Measurements from ENCODE around the gene DCDC2C. TPM values are rescaled to one million over a fixed set of nuclear protein-coding genes. Genes with fewer than 3 reads are reported as not detected.
A peak's percentile ranks its signal among the peaks of the same experiment; 100 is the strongest.

Gene DCDC2C
- total RNA-seq, 1 experiment from 2014 or later = not detected

DNA sequence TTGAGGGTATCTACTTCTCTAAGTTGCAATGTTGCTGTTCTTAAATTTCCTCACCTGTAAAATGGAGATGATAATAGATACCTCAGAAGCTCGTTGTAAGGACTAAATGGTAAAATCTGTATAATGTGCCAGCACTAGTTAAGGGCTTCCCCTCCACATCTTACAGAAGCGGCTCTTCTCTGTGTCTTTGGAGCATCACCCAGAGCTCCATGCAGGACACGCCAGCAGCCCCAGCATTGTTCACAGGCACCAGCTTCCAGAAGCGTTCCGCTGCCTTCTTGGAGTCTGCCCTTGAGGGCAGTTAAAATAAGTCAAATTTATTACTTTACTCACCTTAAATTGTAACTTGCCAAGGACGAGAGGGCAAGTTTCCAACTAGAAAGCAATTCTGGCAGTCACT lies 5.8 kb downstream of the DCDC2C start:
- Mint-ChIP-seq H3K27me3 (ENCODE audit: insufficient read depth, unreplicated experiment) (no peaks in the 10 kb centered on the region), H3K27ac (ENCODE audit: low read depth, unreplicated experiment) (no peak overlapping the region), H3K9me3 (ENCODE audit: unreplicated experiment) (no peaks in the 10 kb centered on the region), H3K4me1 (ENCODE audit: insufficient read depth, unreplicated experiment) (peaks cover 19% of the 10 kb centered on the region), H3K36me3 (ENCODE audit: insufficient read depth, unreplicated experiment) (no peaks in the 10 kb centered on the region), H3K4me3 (ENCODE audit: unreplicated experiment) (no peak overlapping the region)
- no peak for DNase-seq (ENCODE audit: unreplicated experiment)
- CTCF ChIA-PET = interaction anchor here (1.3 kb wide), 1 partner anchor 16 kb away, joined by 3 read pairs; no protein-coding TSS in a partner anchor
- TF ChIP-seq, protein P1, sequence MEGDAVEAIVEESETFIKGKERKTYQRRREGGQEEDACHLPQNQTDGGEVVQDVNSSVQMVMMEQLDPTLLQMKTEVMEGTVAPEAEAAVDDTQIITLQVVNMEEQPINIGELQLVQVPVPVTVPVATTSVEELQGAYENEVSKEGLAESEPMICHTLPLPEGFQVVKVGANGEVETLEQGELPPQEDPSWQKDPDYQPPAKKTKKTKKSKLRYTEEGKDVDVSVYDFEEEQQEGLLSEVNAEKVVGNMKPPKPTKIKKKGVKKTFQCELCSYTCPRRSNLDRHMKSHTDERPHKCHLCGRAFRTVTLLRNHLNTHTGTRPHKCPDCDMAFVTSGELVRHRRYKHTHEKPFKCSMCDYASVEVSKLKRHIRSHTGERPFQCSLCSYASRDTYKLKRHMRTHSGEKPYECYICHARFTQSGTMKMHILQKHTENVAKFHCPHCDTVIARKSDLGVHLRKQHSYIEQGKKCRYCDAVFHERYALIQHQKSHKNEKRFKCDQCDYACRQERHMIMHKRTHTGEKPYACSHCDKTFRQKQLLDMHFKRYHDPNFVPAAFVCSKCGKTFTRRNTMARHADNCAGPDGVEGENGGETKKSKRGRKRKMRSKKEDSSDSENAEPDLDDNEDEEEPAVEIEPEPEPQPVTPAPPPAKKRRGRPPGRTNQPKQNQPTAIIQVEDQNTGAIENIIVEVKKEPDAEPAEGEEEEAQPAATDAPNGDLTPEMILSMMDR (IDR thresholded peaks at IDR 0.05; ENCODE audit: unreplicated experiment) = no peak
- POLR2A ChIA-PET = interaction anchor here (0.7 kb wide), 1 partner anchor 14 kb away, joined by 3 read pairs; no protein-coding TSS in a partner anchor
- intact Hi-C loops (cut with micrococcal nuclease) = no loop called here
- BruUV-seq (replicated peaks) = no TSS peak

DNA sequence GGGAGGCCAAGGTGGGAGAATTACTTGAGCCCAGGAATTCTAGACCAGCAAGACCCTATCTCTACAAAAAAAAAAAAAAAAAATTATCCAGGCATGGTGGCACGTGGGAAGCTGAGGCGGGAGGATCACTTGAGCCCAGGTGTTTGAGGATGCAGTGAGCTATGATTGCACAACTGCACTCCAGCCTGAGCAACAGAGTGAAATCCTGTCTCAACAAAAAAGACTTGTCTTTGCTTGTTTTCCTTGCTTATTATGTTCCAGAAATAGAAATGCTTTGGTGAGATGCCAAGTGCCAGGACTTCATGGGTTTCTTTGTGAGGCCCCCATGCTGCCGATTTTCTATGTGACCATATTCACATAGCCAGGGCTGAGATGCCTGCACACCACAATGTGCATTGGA lies 9.0 kb downstream of the DCDC2C start:
- BruUV-seq (replicated peaks) = no TSS peak
- peak; percentile 75 for DNase-seq (ENCODE audit: unreplicated experiment)
- H3K9me3 Mint-ChIP-seq (ENCODE audit: unreplicated experiment) = no peaks in the 10 kb centered on the region
- no peaks in the 10 kb centered on the region for H3K36me3 Mint-ChIP-seq (ENCODE audit: insufficient read depth, unreplicated experiment)
- TF ChIP-seq, protein P1 (IDR thresholded peaks at IDR 0.05; ENCODE audit: unreplicated experiment) = no peak
- ChIA-PET CTCF (interaction anchor here (1.0 to 2.9 kb wide), 2 partner anchors 15 to 22 kb away, joined by 3 to 24 read pairs; no protein-coding TSS in a partner anchor), POLR2A (no interaction called here)
- no peak overlapping the region for H3K27ac Mint-ChIP-seq (ENCODE audit: low read depth, unreplicated experiment)
- peaks cover 14% of the 10 kb centered on the region for H3K4me1 Mint-ChIP-seq (ENCODE audit: insufficient read depth, unreplicated experiment)
- intact Hi-C loops (cut with micrococcal nuclease) = no loop called here
- H3K4me3 Mint-ChIP-seq (ENCODE audit: unreplicated experiment) = no peak overlapping the region
- no peaks in the 10 kb centered on the region for H3K27me3 Mint-ChIP-seq (ENCODE audit: insufficient read depth, unreplicated experiment)

DNA sequence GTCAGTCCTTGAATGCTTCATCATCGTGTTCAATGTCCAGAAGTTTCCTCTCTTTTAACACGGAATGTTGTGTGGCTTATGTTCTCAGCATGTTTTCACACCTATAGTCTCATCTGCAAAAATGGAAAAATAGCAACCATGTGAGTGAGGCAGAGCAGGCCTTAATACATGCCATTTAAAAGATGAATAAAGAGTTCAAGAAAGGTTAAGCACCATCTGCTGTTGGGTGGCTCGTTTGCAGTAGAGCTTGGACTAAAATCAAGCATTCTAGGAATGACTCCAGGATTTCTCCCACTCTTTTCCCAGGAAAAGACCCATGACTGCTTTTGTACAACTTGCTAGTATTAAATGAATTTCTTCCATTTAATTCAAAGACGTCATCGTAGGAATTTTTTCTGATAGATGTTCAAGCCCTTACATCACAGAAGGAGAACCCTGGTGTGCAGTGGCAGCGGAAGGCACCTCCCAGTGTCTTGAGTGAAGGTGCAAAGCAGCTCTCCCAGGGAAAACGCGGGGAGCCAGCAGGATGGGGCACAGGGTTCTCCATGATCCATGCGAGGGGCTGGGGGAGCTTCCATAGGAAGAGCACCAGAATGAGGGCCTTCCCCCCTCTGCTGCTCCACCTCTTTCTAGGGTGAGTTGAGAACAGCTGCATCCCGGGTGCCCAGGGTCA lies 9.6 kb downstream of the DCDC2C start:
- TF ChIP-seq, protein P1 (IDR thresholded peaks at IDR 0.05; ENCODE audit: unreplicated experiment) = no peak
- Mint-ChIP-seq H3K9me3 (ENCODE audit: unreplicated experiment) (no peaks in the 10 kb centered on the region), H3K4me1 (ENCODE audit: insufficient read depth, unreplicated experiment) (peaks cover 14% of the 10 kb centered on the region), H3K27me3 (ENCODE audit: insufficient read depth, unreplicated experiment) (no peaks in the 10 kb centered on the region), H3K27ac (ENCODE audit: low read depth, unreplicated experiment) (no peak overlapping the region), H3K36me3 (ENCODE audit: insufficient read depth, unreplicated experiment) (no peaks in the 10 kb centered on the region), H3K4me3 (ENCODE audit: unreplicated experiment) (no peak overlapping the region)
- DNase-seq (ENCODE audit: unreplicated experiment) = no peak
- BruUV-seq (replicated peaks) = no TSS peak
- ChIA-PET POLR2A (interaction anchor here (0.9 kb wide), 2 partner anchors 10 to 51 kb away, joined by 3 to 4 read pairs; no protein-coding TSS in a partner anchor), CTCF (interaction anchor here (0.9 to 2.9 kb wide), 5 partner anchors 10 to 48 kb away, joined by 3 to 24 read pairs (median 3); no protein-coding TSS in a partner anchor)
- intact Hi-C loops (cut with micrococcal nuclease) = no loop called here

DNA sequence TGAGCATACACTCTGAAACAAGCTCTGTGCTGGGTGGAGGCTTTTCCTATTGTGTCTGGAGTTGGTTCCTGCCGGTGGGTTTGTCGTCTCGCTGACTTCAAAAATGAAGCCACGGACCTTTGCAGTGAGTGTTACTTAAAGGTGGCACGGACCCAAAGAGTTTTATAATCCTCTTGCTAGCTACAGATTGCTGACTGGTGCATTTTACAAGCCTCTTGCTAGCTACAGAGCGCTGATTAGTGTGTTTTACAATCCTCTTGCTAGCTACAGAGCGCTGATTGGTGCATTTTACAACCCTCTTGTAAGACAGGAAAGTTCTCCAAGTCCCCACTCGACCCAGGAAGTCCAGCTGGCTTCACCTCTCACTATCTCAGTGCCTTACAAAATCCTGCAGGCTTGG lies 15.3 kb downstream of the DCDC2C start:
- TF ChIP-seq, protein P1 (IDR thresholded peaks at IDR 0.05; ENCODE audit: unreplicated experiment) = no peak
- Mint-ChIP-seq H3K27ac (ENCODE audit: low read depth, unreplicated experiment) (no peak overlapping the region), H3K4me3 (ENCODE audit: unreplicated experiment) (no peak overlapping the region), H3K9me3 (ENCODE audit: unreplicated experiment) (peaks cover 22% of the 10 kb centered on the region), H3K27me3 (ENCODE audit: insufficient read depth, unreplicated experiment) (peaks cover 12% of the 10 kb centered on the region), H3K36me3 (ENCODE audit: insufficient read depth, unreplicated experiment) (no peaks in the 10 kb centered on the region), H3K4me1 (ENCODE audit: insufficient read depth, unreplicated experiment) (no peaks in the 10 kb centered on the region)
- no TSS peak for BruUV-seq (replicated peaks)
- ChIA-PET CTCF (interaction anchor here (1.0 to 3.2 kb wide), 2 partner anchors 10 to 246 kb away, joined by 3 to 29 read pairs; no protein-coding TSS in a partner anchor), POLR2A (interaction anchor here (1.1 kb wide), 1 partner anchor 9 kb away, joined by 3 read pairs; no protein-coding TSS in a partner anchor)
- intact Hi-C loops (cut with micrococcal nuclease) = no loop called here
- no peak for DNase-seq (ENCODE audit: unreplicated experiment)

Data from MCF 10A (cell line).